Measurements from ENCODE around the gene DGKQ. TPM values are rescaled to one million over a fixed set of nuclear protein-coding genes. Genes with fewer than 3 reads are reported as not detected.

The DGKQ gene
- total and polyA plus RNA-seq, 10 donors, result 6.3 to 26.3 (median 16.1) TPM

- TF ChIP-seq POLR2AphosphoS5 (IDR thresholded peaks at IDR 0.05) (no peak), POLR2A (IDR thresholded peaks at IDR 0.05) (no peak), CTCF (IDR thresholded peaks at IDR 0.05 in 8 of 11, conservative IDR thresholded peaks at IDR 0.05 in 3 of 11) (no peak)
- no peak overlapping the region for H3K4me3 ChIP-seq
- peaks cover 0 to 5% (median 0%) of the 10 kb centered on the region in 7 donors for H3K27me3 ChIP-seq (replicated peaks in 1 of 7)
- H3K9me3 ChIP-seq, result no peaks in the 10 kb centered on the region
- intact Hi-C loops (cut with DNase I; ENCODE audit: low total_unique reads), result loop anchor here (5.0 kb wide), 1 partner anchor 42 kb away; the partner anchor contains the start of genes GAK and TMEM175
- peaks cover 13 to 59% (median 45%) of the 10 kb centered on the region in 6 donors for H3K4me1 ChIP-seq
- DNase-seq, result no peak
- 90 to 96% (median 96%) methylated on average over 9 of the region's 9 CpGs for WGBS, 5 donors
- no peaks in the 10 kb centered on the region for H3K36me3 ChIP-seq
- no peak overlapping the region for H3K27ac ChIP-seq
These were observed 1.3 kb upstream of the DGKQ start for GRCh38 chr4:974668-975067.

- peak overlapping the region in 7 of 8 donors; percentile 7 to 77 (median 51) for H3K27ac ChIP-seq
- peaks cover 13 to 59% (median 41%) of the 10 kb centered on the region in 6 donors for H3K4me1 ChIP-seq
- 1 to 3% (median 1%) methylated on average over 15 to 65 of the region's 65 CpGs for WGBS, 5 donors
- H3K9me3 ChIP-seq, result no peaks in the 10 kb centered on the region
- H3K4me3 ChIP-seq, result peak overlapping the region; percentile 72 to 95 (median 82)
- H3K27me3 ChIP-seq (replicated peaks in 1 of 7), result peaks cover 0 to 13% (median 0%) of the 10 kb centered on the region in 7 donors
- intact Hi-C loops (cut with DNase I; ENCODE audit: low total_unique reads), result loop anchor here (5.0 kb wide), 1 partner anchor 41 kb away; the partner anchor contains the start of genes GAK and TMEM175
- H3K36me3 ChIP-seq, result no peaks in the 10 kb centered on the region
- TF ChIP-seq CTCF (IDR thresholded peaks at IDR 0.05 in 8 of 11, conservative IDR thresholded peaks at IDR 0.05 in 3 of 11) (no peak), POLR2AphosphoS5 (IDR thresholded peaks at IDR 0.05) (peak in 2 of 3 donors; percentile 26 to 64)
- DNase-seq, result peak; percentile 93
These were observed 531 bp downstream of the DGKQ start for GRCh38 chr4:972651-973424.

- Histone ChIP-seq H3K4me3 (peak overlapping the region in 7 of 8 donors; percentile 72 to 95 (median 80)), H3K9me3 (no peaks in the 10 kb centered on the region), H3K27ac (peak overlapping the region in 3 of 8 donors; percentile 66 to 77 (median 69)), H3K36me3 (peaks cover 0 to 8% (median 2%) of the 10 kb centered on the region in 6 donors), H3K4me1 (peaks cover 13 to 62% (median 46%) of the 10 kb centered on the region in 6 donors), H3K27me3 (replicated peaks in 1 of 7) (peaks cover 0 to 15% (median 0%) of the 10 kb centered on the region in 7 donors)
- intact Hi-C loops (cut with DNase I; ENCODE audit: low total_unique reads), result loop anchor here (5.0 kb wide), 1 partner anchor 40 kb away; the partner anchor contains the start of genes GAK and TMEM175
- TF ChIP-seq POLR2A (IDR thresholded peaks at IDR 0.05), result no peak
- DNase-seq, result no peak
- WGBS, 5 donors, result 75 to 86% (median 77%) methylated on average over 16 to 24 of the region's 24 CpGs
These were observed 1.5 kb downstream of the DGKQ start for GRCh38 chr4:971666-972500.

- intact Hi-C loops (cut with DNase I; ENCODE audit: low total_unique reads), result loop anchor here (5.0 kb wide), 1 partner anchor 39 kb away; the partner anchor contains the start of genes GAK and TMEM175
- peaks cover 0 to 17% (median 10%) of the 10 kb centered on the region in 6 donors for H3K36me3 ChIP-seq
- TF ChIP-seq POLR2A (IDR thresholded peaks at IDR 0.05), result no peak
- TF ChIP-seq POLR2AphosphoS5 (IDR thresholded peaks at IDR 0.05), result no peak
- no peak for TF ChIP-seq CTCF (IDR thresholded peaks at IDR 0.05 in 8 of 11, conservative IDR thresholded peaks at IDR 0.05 in 3 of 11)
- no peak for DNase-seq
- peaks cover 0 to 15% (median 0%) of the 10 kb centered on the region in 7 donors for H3K27me3 ChIP-seq (replicated peaks in 1 of 7)
- H3K4me1 ChIP-seq, result peaks cover 13 to 62% (median 46%) of the 10 kb centered on the region in 6 donors
- H3K9me3 ChIP-seq, result no peaks in the 10 kb centered on the region
- H3K4me3 ChIP-seq, result peak overlapping the region in 1 of 8 donors; percentile 95
- 75 to 87% (median 87%) methylated on average over 17 of the region's 17 CpGs for WGBS, 5 donors
- peak overlapping the region in 3 of 8 donors; percentile 37 to 77 (median 66) for H3K27ac ChIP-seq
These were observed 2.4 kb downstream of the DGKQ start for GRCh38 chr4:970854-971520.

All from spleen (tissue), 11 donors.